ENCODE results near the gene IRF7. TPM values are rescaled to one million over a fixed set of nuclear protein-coding genes. Genes with fewer than 3 reads are reported as not detected.
"Not testable (repeated sequence)": the region's sequence is repeated elsewhere in the genome, so short reads cannot be mapped to it uniquely, and the experiment has no call there.

IRF7 gene
- total and polyA plus RNA-seq, 12 donors: 0.81 to 87.6 (median 11.2) TPM

- no peak overlapping the region for H3K27ac ChIP-seq
- H3K4me1 ChIP-seq (replicated peaks in 1 of 2): no peaks in the 10 kb centered on the region
- WGBS, 4 donors: 73 to 91% (median 88%) methylated on average over 4 to 7 of the region's 7 CpGs
- no peaks in the 10 kb centered on the region for H3K27me3 ChIP-seq
- peaks cover 0 to 16% of the 10 kb centered on the region in 2 donors for H3K36me3 ChIP-seq (replicated peaks in 1 of 2)
- no peak overlapping the region for H3K4me3 ChIP-seq
- DNase-seq: no peak
- intact Hi-C loops (cut with DNase I): no loop called here
- H3K9me3 ChIP-seq (replicated peaks in 1 of 3): no peaks in the 10 kb centered on the region
- no peak for TF ChIP-seq CTCF (IDR thresholded peaks at IDR 0.05)
- no peak for TF ChIP-seq POLR2A (IDR thresholded peaks at IDR 0.05)
Measured at GRCh38 chr11:656866-657265, 41.1 kb upstream of the IRF7 start.

DNA sequence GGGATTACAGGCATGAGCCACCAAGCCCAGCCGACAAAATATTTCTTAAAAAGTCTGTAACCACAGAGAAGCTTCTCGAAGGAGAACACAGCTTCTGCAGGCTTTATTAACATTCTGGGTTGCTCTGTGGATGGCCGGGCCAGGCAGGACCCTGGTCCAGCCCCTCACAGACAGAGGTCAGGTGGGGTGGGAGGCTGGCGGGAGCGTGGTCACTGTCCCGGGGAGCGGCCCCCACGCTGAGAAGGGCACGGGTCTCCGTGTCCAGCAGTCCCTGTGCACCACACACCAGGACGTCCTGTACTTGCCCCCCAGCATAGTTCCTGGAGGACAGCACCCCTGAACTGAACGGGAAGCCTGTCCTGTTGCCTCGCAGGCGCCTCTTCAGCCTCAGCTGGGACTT, 40.7 kb upstream of the IRF7 start:
- intact Hi-C loops (cut with DNase I): no loop called here
- peaks cover 0 to 18% of the 10 kb centered on the region in 2 donors for H3K36me3 ChIP-seq (replicated peaks in 1 of 2)

GRCh38 chr11:655036-655726, 39.4 kb upstream of the IRF7 start:
- no peak overlapping the region for H3K27ac ChIP-seq
- no peak for DNase-seq
- no peak overlapping the region for H3K4me3 ChIP-seq
- no peaks in the 10 kb centered on the region for H3K4me1 ChIP-seq (replicated peaks in 1 of 2)
- H3K9me3 ChIP-seq (replicated peaks in 1 of 3): no peaks in the 10 kb centered on the region
- 93 to 95% (median 93%) methylated on average over 19 to 30 of the region's 30 CpGs for WGBS, 4 donors
- intact Hi-C loops (cut with DNase I): no loop called here
- TF ChIP-seq CTCF (IDR thresholded peaks at IDR 0.05): no peak
- H3K27me3 ChIP-seq: no peaks in the 10 kb centered on the region
- H3K36me3 ChIP-seq (replicated peaks in 1 of 2): peaks cover 0 to 26% of the 10 kb centered on the region in 2 donors

More for the DNA sequence above, 40.7 kb upstream of the IRF7 start:
- TF ChIP-seq POLR2A (IDR thresholded peaks at IDR 0.05): no peak
- no peak for TF ChIP-seq CTCF (IDR thresholded peaks at IDR 0.05)
- Histone ChIP-seq H3K4me1 (replicated peaks in 1 of 2) (no peaks in the 10 kb centered on the region), H3K27me3 (no peaks in the 10 kb centered on the region), H3K27ac (no peak overlapping the region), H3K4me3 (no peak overlapping the region), H3K9me3 (replicated peaks in 1 of 3) (no peaks in the 10 kb centered on the region)
- DNase-seq: no peak
- 88 to 95% (median 94%) methylated on average over 11 to 14 of the region's 14 CpGs for WGBS, 4 donors

DNA sequence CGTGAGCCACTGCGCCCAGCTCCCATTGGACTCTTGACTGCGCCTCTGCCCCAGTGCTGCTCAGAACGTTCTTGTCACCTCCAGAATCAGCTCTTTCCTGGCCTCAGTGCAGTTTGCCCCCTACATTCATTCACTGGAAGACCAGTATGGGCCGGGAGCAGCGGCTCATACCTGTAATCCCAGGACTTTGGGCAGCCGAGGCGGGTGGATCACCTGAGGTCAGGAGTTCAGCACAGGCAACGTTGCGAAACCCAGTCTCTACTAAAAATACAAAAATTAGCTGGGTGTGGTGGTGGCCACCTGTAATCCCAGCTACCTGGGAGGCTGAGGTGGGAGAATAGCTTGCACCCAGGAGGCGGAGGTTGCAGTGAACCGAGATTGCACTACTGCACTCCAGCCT, 38.7 kb upstream of the IRF7 start:
- intact Hi-C loops (cut with DNase I); H3K27me3 ChIP-seq; DNase-seq; H3K4me3 ChIP-seq; H3K9me3 ChIP-seq (replicated peaks in 1 of 3); H3K4me1 ChIP-seq (replicated peaks in 1 of 2); H3K27ac ChIP-seq: not testable (repeated sequence)
- 86 to 96% (median 95%) methylated on average over 8 to 12 of the region's 12 CpGs for WGBS, 4 donors
- peaks cover 0 to 21% of the 10 kb centered on the region in 2 donors for H3K36me3 ChIP-seq (replicated peaks in 1 of 2)

DNA sequence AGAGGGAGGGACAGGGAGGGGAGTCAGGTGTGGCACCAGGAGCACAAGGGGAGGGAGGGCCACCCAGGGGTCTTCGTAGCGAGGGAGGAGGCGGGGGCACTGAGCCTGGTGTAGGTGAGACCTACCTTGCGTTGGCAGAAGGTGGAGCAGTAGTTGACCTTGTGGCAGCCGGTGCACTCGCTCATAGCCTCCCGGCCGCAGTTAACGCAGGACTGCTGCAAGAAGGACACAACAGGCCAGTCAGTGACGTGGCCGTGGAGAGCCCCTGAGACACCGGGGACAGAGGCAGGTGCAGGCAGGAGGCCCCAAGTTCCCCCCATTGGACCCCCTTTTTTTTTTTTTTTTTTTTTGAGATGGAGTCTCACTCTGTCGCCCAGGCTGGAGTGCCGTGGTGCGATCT, 38.1 kb upstream of the IRF7 start:
- H3K27me3 ChIP-seq: no peaks in the 10 kb centered on the region
- 82 to 91% (median 88%) methylated on average over 10 to 15 of the region's 15 CpGs for WGBS, 4 donors
- no peak overlapping the region for H3K4me3 ChIP-seq
- H3K36me3 ChIP-seq (replicated peaks in 1 of 2): peaks cover 0 to 15% of the 10 kb centered on the region in 2 donors
- intact Hi-C loops (cut with DNase I): no loop called here
- no peak for DNase-seq
- no peak overlapping the region for H3K27ac ChIP-seq
- no peaks in the 10 kb centered on the region for H3K9me3 ChIP-seq (replicated peaks in 1 of 3)
- no peak for TF ChIP-seq POLR2A (IDR thresholded peaks at IDR 0.05)
- no peak for TF ChIP-seq CTCF (IDR thresholded peaks at IDR 0.05)
- no peaks in the 10 kb centered on the region for H3K4me1 ChIP-seq (replicated peaks in 1 of 2)

GRCh38 chr11:653136-653535, 37.4 kb upstream of the IRF7 start:
- intact Hi-C loops (cut with DNase I); H3K4me3 ChIP-seq; H3K4me1 ChIP-seq (replicated peaks in 1 of 2); H3K27me3 ChIP-seq; H3K9me3 ChIP-seq (replicated peaks in 1 of 3); H3K27ac ChIP-seq; DNase-seq: not testable (repeated sequence)
- peaks cover 0 to 13% of the 10 kb centered on the region in 2 donors for H3K36me3 ChIP-seq (replicated peaks in 1 of 2)
- 85 to 91% (median 87%) methylated on average over 14 of the region's 14 CpGs for WGBS, 4 donors

All from adrenal gland (tissue), 12 donors.